Measurements from ENCODE around the gene CDK4. TPM values are rescaled to one million over a fixed set of nuclear protein-coding genes. Genes with fewer than 3 reads are reported as not detected.

CDK4 gene
- total RNA-seq, 1 donor from 2014 or later = 102 TPM

- intact Hi-C loops (cut with DNase I) = no loop called here
- no peak overlapping the region for H3K4me3 ChIP-seq
- no peak overlapping the region for H3K27ac ChIP-seq
- H3K36me3 ChIP-seq = no peaks in the 10 kb centered on the region
- DNase-seq (ENCODE audit: extremely low spot score in 2 of 2) = no peak
- no peaks in the 10 kb centered on the region for H3K9me3 ChIP-seq
- H3K4me1 ChIP-seq = peaks cover 11% of the 10 kb centered on the region
- TF ChIP-seq POLR2A (IDR thresholded peaks at IDR 0.05) (no peak), POLR2AphosphoS5 (IDR thresholded peaks at IDR 0.05; ENCODE audit: insufficient read depth in 1 of 2, low read depth in 1 of 2) (no peak), CTCF (IDR thresholded peaks at IDR 0.05) (no peak)
- peaks cover under 1% of the 10 kb centered on the region for H3K27me3 ChIP-seq
These were observed 21.6 kb downstream of the CDK4 start for GRCh38 chr12:57730336-57731067.

GRCh38 chr12:57729321-57729844 lies 22.7 kb downstream of the CDK4 start:
- Histone ChIP-seq H3K4me3 (no peak overlapping the region), H3K27ac (no peak overlapping the region), H3K36me3 (no peaks in the 10 kb centered on the region), H3K4me1 (peaks cover 10% of the 10 kb centered on the region), H3K9me3 (no peaks in the 10 kb centered on the region), H3K27me3 (no peaks in the 10 kb centered on the region)
- TF ChIP-seq CTCF (IDR thresholded peaks at IDR 0.05) = no peak
- no peak for TF ChIP-seq POLR2A (IDR thresholded peaks at IDR 0.05)
- TF ChIP-seq POLR2AphosphoS5 (IDR thresholded peaks at IDR 0.05; ENCODE audit: insufficient read depth in 1 of 2, low read depth in 1 of 2) = no peak
- no peak for DNase-seq (ENCODE audit: extremely low spot score in 2 of 2)
- intact Hi-C loops (cut with DNase I) = no loop called here

GRCh38 chr12:57727758-57728395 lies 24.2 kb downstream of the CDK4 start:
- no peaks in the 10 kb centered on the region for H3K36me3 ChIP-seq
- H3K4me3 ChIP-seq = no peak overlapping the region
- no peaks in the 10 kb centered on the region for H3K9me3 ChIP-seq
- intact Hi-C loops (cut with DNase I) = no loop called here
- peak in 1 of 2 donors; percentile 74 for DNase-seq (ENCODE audit: extremely low spot score in 2 of 2)
- no peak for TF ChIP-seq CTCF (IDR thresholded peaks at IDR 0.05)
- TF ChIP-seq POLR2AphosphoS5 (IDR thresholded peaks at IDR 0.05; ENCODE audit: insufficient read depth in 1 of 2, low read depth in 1 of 2) = no peak
- TF ChIP-seq POLR2A (IDR thresholded peaks at IDR 0.05) = no peak
- H3K27ac ChIP-seq = no peak overlapping the region
- H3K27me3 ChIP-seq = no peaks in the 10 kb centered on the region
- H3K4me1 ChIP-seq = peaks cover 10% of the 10 kb centered on the region

GRCh38 chr12:57726884-57727757 lies 25.0 kb downstream of the CDK4 start:
- peak overlapping the region; percentile 58 for H3K27ac ChIP-seq
- intact Hi-C loops (cut with DNase I) = no loop called here
- no peaks in the 10 kb centered on the region for H3K36me3 ChIP-seq
- peaks cover 10% of the 10 kb centered on the region for H3K4me1 ChIP-seq
- peak overlapping the region; percentile 63 to 66 for H3K4me3 ChIP-seq
- no peaks in the 10 kb centered on the region for H3K9me3 ChIP-seq
- no peaks in the 10 kb centered on the region for H3K27me3 ChIP-seq
- DNase-seq (ENCODE audit: extremely low spot score in 2 of 2) = peak; percentile 83 to 87
- no peak for TF ChIP-seq POLR2A (IDR thresholded peaks at IDR 0.05)
- no peak for TF ChIP-seq POLR2AphosphoS5 (IDR thresholded peaks at IDR 0.05; ENCODE audit: insufficient read depth in 1 of 2, low read depth in 1 of 2)
- TF ChIP-seq CTCF (IDR thresholded peaks at IDR 0.05) = peak in 1 of 3 experiments; percentile 2

Data from vagina (tissue), 2 donors.